ENCODE results near the gene CEP89. TPM values are rescaled to one million over a fixed set of nuclear protein-coding genes. Genes with fewer than 3 reads are reported as not detected.

The CEP89 gene
- polyA plus RNA-seq, 1 donor (not counting 4 experiments of a cell fraction or from before 2014, with no cell fraction given): 11.2 TPM

GRCh38 chr19:32869966-32870573 is 101.7 kb downstream of the CEP89 start:
- H3K9ac ChIP-seq (ENCODE audit: control insufficient read depth, extremely low read depth, insufficient read depth, low read length): no peak overlapping the region
- no peak overlapping the region for H3K4me3 ChIP-seq (ENCODE audit: control insufficient read depth in 2 of 3, extremely low read depth in 1 of 3, insufficient read depth in 2 of 3, low read depth in 1 of 3, low read length in 3 of 3)
- H3K27me3 ChIP-seq (ENCODE audit: control insufficient read depth, extremely low read depth, insufficient read depth, low read length): no peaks in the 10 kb centered on the region
- no peaks in the 10 kb centered on the region for H3K79me2 ChIP-seq (ENCODE audit: control insufficient read depth, insufficient read depth, low read length)
- dilution Hi-C loops (cut with MboI; ENCODE audit: extremely low pct_ligation_motif_present, low sequenced_read_pairs): no loop called here
- H3K27ac ChIP-seq (ENCODE audit: control insufficient read depth, insufficient read depth, low read length): no peak overlapping the region
- FAIRE-seq (no peak), DNase-seq (ENCODE audit: low read depth, low spot score) (no peak)
- H3K9me3 ChIP-seq (ENCODE audit: control insufficient read depth, low read depth, low read length): no peaks in the 10 kb centered on the region
- no peaks in the 10 kb centered on the region for H3K9me1 ChIP-seq (ENCODE audit: control insufficient read depth, extremely low read depth, insufficient read depth, low read length)
- no peaks in the 10 kb centered on the region for H4K20me1 ChIP-seq (ENCODE audit: control insufficient read depth, extremely low read depth, insufficient read depth, low read length)
- H2AFZ ChIP-seq (ENCODE audit: control insufficient read depth, low read length): no peak overlapping the region
- H3K4me1 ChIP-seq (ENCODE audit: control insufficient read depth, extremely low read depth, insufficient read depth, low read length): no peaks in the 10 kb centered on the region
- no peak overlapping the region for H3K4me2 ChIP-seq (ENCODE audit: control insufficient read depth, extremely low read depth, insufficient read depth, low read depth, low read length)
- no peak for TF ChIP-seq EZH2 (IDR thresholded peaks at IDR 0.05; ENCODE audit: low read length)
- no peak for TF ChIP-seq CTCF (optimal IDR thresholded peaks at IDR 0.05 in 1 of 3, IDR thresholded peaks at IDR 0.05 in 1 of 3, conservative IDR thresholded peaks at IDR 0.05 in 1 of 3; ENCODE audit: extremely low read depth in 1 of 3, insufficient read depth in 2 of 3, low read length in 3 of 3)
- H3K36me3 ChIP-seq (ENCODE audit: control insufficient read depth in 2 of 2, extremely low read depth in 1 of 2, insufficient read depth in 2 of 2, low read length in 2 of 2): no peaks in the 10 kb centered on the region

- Histone ChIP-seq H3K4me3 (ENCODE audit: control insufficient read depth in 2 of 3, extremely low read depth in 1 of 3, insufficient read depth in 2 of 3, low read depth in 1 of 3, low read length in 3 of 3) (no peak within 1 kb of the TSS), H3K9ac (ENCODE audit: control insufficient read depth, extremely low read depth, insufficient read depth, low read length) (no peak within 1 kb of the TSS), H3K4me1 (ENCODE audit: control insufficient read depth, extremely low read depth, insufficient read depth, low read length) (no peaks in the 10 kb centered on the region), H2AFZ (ENCODE audit: control insufficient read depth, low read length) (no peak within 1 kb of the TSS), H3K79me2 (ENCODE audit: control insufficient read depth, insufficient read depth, low read length) (no peaks in the 10 kb centered on the region), H4K20me1 (ENCODE audit: control insufficient read depth, extremely low read depth, insufficient read depth, low read length) (no peaks in the 10 kb centered on the region), H3K9me1 (ENCODE audit: control insufficient read depth, extremely low read depth, insufficient read depth, low read length) (no peaks in the 10 kb centered on the region), H3K4me2 (ENCODE audit: control insufficient read depth, extremely low read depth, insufficient read depth, low read depth, low read length) (no peak within 1 kb of the TSS), H3K27me3 (ENCODE audit: control insufficient read depth, extremely low read depth, insufficient read depth, low read length) (no peaks in the 10 kb centered on the region), H3K36me3 (ENCODE audit: control insufficient read depth in 2 of 2, extremely low read depth in 1 of 2, insufficient read depth in 2 of 2, low read length in 2 of 2) (no peaks in the 10 kb centered on the region), H3K27ac (ENCODE audit: control insufficient read depth, insufficient read depth, low read length) (no peak within 1 kb of the TSS), H3K9me3 (ENCODE audit: control insufficient read depth, low read depth, low read length) (no peaks in the 10 kb centered on the region)
- dilution Hi-C loops (cut with MboI; ENCODE audit: extremely low pct_ligation_motif_present, low sequenced_read_pairs): no loop called here
- DNase-seq (ENCODE audit: low read depth, low spot score): no peak
- TF ChIP-seq EZH2 (IDR thresholded peaks at IDR 0.05; ENCODE audit: low read length): no peak
- TF ChIP-seq CTCF (optimal IDR thresholded peaks at IDR 0.05 in 1 of 3, IDR thresholded peaks at IDR 0.05 in 1 of 3, conservative IDR thresholded peaks at IDR 0.05 in 1 of 3; ENCODE audit: extremely low read depth in 1 of 3, insufficient read depth in 2 of 3, low read length in 3 of 3): no peak
- no peak for FAIRE-seq
Observed at GRCh38 chr19:32869369-32869965, 102.3 kb downstream of the CEP89 start, which contains the start of gene SLC7A9. Gene SLC7A9 (minus strand): TSS chr19:32869767. CDS start chr19:32868534, 1,233 bp downstream.
